Stimulated activated CD4-positive, alpha-beta T cell treated with anti-CD3 and anti-CD28 coated beads, TNF-alpha, amount 100 ng/mL, for 48 hours (primary cell): Measurements from ENCODE around the gene MYH14.
A peak's percentile ranks its signal among the peaks of the same experiment; 100 is the strongest.
"Not testable (repeated sequence)": the region's sequence is repeated elsewhere in the genome, so short reads cannot be mapped to it uniquely, and the experiment has no call there.

Experiments used
- DNase-seq, 3 donors: peaks; one replicate each; pipeline ENCODE4 v3.0.0-alpha.2; 2020; ENCODE audit warnings: low read depth in 3 of 3

The MYH14 gene

GRCh38 chr19:50333235-50333736 lies 129.9 kb downstream of the MYH14 start:
- peak; percentile 84 to 95 (median 90) for DNase-seq

DNA sequence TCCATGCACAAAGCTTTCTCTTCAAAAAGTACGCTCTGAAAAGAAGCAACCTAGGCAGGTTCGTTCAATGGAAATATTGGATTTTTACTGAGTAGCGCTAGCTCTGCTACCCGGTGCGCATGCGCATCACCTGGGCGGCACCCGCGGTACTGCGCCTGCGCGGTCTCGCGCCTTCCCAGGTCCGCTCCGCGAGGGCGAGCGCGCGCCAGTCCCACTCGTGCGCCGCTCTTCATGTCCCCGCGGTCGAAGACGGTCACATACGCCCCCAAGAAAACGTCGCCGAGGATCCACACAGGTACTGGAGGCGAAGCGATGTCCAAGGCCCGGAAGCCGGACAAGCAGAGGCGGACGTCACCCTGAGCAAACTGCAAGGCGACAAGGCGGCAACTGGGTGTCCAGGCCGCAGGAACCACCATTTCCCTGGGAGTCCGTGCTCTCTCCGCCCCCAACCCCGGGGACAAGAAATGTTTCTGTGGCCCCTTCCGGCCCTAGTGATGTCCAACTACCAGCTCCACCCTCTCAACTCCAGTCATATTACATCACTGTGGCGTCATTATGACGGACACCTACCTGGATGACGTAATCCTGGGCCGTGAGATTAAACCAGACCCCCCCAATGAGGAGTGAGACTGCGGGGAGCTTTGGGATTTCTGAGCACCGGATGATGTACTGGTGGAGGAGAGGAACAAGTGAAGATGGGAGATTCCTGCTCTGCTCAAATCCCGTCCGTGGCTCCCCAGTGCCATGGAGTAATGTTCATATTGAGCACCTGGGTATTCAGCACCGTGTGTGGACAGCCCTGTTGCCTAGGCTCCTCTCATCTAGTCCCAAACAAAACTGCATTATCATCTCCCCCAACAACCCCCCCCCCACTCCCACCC lies 130.6 kb downstream of the MYH14 start:
- DNase-seq, result peak; percentile 65 to 76 (median 69)

GRCh38 chr19:50334741-50335421 lies 131.5 kb downstream of the MYH14 start:
- DNase-seq, result no peak

GRCh38 chr19:50337031-50337430 lies 133.6 kb downstream of the MYH14 start:
- not testable (repeated sequence) for DNase-seq

DNA sequence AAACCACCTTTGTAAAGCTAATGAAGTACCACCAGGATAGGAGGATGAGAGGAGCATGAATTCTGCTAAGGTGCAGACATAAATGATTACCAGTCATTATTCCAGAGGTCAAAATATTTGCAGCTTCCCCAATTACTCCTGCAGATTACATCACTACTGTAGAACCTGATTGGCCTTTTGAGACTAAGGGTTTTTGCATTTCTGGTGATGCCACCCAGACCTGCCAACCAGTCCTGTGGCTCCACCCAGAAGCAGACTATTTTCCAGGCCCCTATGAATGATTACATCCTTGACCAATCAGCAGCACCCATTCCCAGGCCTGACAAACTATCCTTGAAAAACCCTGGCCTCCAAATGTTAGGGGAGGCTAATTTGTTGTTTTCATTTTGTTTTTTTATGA lies 136.9 kb downstream of the MYH14 start:
- DNase-seq, result no peak

- no peak for DNase-seq
Measured at GRCh38 chr19:50341091-50341564, 137.7 kb downstream of the MYH14 start.

DNA sequence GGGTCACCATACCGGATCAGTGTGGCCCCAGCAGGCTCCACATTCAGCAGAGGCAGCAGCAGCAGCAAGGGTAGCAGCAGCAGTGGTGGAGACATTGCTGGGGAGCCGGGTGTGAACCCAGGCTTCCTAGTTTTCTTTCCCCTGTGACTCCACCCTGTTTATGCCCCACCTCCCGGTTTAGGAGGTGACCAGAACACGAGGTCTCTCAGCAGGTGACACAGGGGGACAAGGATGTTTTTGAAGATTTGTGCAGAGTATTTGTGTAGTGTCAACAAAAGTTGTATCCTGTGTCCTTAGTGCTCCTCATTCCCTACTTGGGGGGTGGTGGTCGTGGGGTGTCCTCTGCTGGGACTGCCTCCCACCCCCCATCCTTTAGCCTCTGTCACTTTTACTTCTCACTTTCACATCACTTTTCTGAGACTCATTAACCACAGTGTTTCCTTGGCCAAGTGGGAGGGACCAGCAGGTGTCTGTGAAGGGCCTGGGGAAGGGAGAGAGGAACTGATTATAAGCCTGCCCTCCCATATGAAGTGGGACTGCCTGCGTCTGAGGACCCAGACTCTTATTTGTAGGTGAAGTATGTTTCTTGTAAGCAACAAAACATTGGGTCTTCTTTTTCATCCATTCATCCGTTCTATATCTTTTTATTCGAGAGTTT lies 141.4 kb downstream of the MYH14 start:
- DNase-seq, result no peak

GRCh38 chr19:50347089-50347581 lies 143.7 kb downstream of the MYH14 start:
- DNase-seq, result not testable (repeated sequence)

DNA sequence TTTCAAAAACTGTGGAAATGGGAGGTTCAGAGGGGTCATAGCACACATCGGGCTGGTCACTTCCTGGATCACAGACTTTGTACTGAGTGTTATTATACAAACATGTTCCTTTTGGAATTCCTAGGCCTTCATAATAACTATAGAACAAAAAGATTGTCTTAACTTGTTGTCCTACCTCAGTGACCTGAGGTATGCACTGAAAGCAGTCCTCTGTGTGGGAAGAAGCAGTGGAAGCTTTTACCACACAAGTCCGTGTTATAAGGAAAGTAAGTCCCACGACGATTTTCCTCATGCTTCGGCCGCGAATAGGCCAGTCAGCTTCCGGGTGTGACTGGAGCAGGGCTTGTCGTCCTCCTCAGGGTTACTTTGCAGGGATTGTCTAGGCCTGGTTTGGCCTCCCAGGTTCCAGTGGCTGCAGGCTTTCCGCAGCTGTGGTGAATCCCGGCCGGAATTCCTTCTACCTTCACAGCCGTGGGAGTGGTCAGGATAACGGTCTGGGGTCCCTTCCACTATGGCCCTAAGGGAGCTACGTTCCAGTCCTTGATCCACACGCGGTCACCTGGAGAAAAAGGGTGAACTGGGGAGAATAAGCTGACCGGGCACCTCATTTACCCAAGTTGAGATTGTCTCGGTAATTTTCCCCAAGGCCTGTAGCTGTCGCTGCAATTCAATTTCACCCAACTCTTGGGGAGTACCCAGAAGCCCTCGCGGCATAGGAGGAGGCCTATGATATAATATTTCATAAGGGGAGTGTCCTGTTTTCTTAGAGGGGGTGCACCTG lies 146.0 kb downstream of the MYH14 start:
- DNase-seq, result no peak

DNA sequence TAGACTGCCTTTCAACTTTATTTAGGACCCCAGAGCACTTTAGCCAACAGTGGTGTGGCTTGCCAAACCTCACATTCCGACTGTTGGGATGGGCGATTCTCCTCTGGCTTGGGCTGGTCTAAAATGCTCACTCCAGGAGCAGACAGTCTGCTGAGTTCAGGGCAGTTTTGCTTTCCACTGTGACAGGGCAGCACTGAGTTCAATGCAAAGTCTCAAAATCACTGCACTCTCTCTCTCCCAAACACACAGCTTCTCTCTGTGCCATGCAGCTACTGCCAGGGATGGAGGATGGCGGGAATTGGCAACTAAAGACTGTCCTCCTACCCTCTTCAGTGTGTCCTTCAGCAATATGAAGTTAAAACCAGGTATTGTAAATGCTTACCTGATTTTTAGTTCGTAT lies 148.8 kb downstream of the MYH14 start:
- no peak for DNase-seq

DNA sequence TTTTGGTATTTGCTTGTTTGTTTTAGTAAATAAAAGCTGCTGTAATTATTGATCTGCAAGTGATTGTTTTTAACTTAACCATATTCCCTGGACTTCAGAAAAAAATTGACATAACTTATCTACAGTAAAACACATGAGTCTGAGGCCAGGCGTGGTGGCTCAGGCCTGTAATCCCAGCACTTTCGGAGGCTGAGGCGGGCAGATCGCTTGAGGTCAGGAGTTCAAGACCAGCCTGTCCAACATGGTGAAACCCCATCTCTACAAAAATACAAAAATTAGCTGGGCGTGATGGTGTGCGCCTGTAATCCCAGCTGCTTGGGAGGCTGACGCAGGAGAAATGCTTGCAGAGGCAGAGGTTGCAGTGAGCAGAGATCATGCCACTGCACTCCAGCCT lies 150.1 kb downstream of the MYH14 start:
- DNase-seq, result not testable (repeated sequence)

- DNase-seq, result no peak
Measured at GRCh38 chr19:50356691-50357177, 153.3 kb downstream of the MYH14 start.

DNA sequence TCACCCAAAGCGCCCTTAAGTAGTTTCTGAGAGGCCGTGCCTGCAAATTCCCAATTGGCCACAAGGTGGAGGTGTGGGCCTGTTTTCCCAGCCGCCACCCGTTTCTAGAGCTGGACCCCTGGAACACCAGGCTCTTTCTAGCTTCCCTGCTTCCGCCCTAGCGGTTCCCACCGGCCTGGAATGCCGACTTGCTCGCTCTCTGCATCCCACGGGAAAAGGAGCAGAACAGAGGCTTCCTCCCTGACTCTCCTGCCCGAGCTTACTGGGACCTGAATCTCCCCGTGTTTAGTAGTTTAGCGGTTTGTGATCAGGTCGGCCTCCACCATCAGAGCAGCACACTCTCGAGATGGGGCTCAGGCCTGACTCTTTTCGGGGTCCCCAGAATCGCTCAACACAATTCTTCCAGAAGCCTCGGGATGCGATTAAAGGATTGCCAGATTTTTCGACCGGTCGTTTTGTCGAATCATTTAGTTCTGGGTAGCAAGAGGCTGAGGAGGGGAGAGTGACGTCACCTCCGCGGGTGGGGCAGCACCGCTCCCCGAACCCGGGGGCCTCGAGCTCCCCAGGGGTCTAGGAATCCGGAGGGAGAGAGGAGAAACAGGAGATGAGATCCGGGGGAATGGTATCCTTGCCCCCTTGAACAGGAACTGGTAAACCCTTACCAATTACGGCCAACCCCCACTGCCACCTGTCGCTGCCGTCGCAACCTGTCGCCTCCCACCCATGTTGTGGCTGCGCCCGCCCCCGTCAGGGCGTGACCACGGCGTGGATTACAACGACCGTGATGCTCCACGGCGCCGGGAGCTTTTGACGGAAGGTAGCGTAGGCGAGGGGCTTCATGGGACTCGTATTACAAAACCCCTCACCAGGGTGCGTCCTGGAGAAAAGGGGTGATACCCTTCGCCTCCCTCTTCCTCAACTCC lies 154.0 kb downstream of the MYH14 start:
- DNase-seq, result peak; percentile 65 to 83 (median 82)

DNA sequence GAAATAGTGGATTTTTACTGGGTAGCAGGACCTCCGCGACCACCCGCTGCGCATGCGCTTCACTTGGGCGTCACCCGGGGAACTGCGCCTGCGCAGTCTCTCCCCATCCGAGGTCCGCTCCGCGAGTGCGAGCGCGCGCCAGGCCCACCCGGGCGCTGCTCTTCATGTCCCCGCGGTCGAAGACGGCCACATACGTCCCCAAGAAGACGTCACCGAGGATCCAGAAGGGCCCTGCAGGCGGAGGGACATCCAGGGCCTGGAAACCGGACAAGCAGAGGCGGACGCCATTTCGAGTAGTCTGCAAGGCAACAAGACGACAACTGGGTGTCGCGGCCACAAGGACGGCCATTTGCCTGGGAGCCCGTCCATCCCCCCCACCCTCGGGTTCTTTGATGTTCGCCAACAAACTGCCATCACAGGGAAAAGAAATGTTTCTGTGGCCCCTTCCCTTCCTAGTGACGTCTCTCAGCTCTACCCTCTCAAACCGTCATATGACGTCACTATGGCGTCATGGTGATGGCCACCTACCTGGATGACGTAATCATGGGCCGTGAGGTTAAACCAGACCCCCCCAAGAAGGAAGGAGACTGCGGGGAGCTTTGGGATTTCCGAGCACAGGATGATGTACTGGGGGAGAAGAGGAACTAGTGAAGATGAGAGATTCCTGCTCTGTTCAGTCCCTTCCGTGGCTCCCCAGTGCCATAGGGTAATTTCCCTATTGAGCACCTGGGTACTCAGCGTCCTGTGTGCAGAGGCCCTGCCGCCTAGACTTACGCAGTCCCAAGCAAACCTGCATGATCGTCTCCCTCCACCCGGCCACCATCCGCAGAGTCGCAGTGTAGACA lies 155.3 kb downstream of the MYH14 start:
- peak in 1 of 3 donors; percentile 68 for DNase-seq

DNA sequence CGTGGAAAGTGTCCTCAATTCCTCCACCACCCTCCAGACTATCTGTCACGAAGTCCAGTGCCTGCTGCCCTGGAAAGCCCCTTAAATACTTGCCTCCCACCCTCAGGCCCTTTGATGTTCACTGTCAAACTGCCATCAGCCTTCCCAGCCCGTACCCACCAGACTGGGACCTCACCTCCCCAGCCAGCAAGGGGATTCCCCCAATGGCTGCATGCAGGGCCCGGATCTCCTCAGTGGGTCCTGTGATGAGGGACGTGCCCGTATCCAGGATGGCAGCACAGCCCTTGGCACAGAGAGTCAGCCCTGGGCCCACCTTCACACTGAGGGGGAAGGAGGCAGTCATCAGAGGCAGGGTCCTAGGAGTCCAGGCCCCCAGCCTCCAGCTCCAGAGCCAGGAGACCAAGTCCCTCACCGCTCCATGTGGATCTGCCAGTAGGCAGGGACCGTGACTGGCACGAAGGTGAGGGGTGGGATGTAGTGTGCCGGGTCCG lies 156.0 kb downstream of the MYH14 start:
- no peak for DNase-seq
